Measurements from ENCODE around the gene OR51L1. TPM values are rescaled to one million over a fixed set of nuclear protein-coding genes. Genes with fewer than 3 reads are reported as not detected.

The OR51L1 gene
- total RNA-seq, 1 donor from 2014 or later, result not detected

Other genes starting within 250 kb of the OR51L1 start
- not detected in 2 replicates for gene OR51F1, start 224.9 kb upstream of the OR51L1 start, total RNA-seq
- not detected in 2 replicates for gene OR52R1, start 190.5 kb upstream of the OR51L1 start, total RNA-seq
- gene OR51F2, start 173.5 kb upstream of the OR51L1 start, total RNA-seq, result not detected in 2 replicates
- not detected in 2 replicates for gene OR51S1, start 145.6 kb upstream of the OR51L1 start, total RNA-seq
- gene OR51T1, start 113.0 kb upstream of the OR51L1 start, total RNA-seq, result not detected in 2 replicates
- gene OR51A7, start 91.1 kb upstream of the OR51L1 start, total RNA-seq, result not detected in 2 replicates
- not detected in 2 replicates for gene OR51G2, start 75.5 kb upstream of the OR51L1 start, total RNA-seq
- not detected in 2 replicates for gene OR51G1, start 70.5 kb upstream of the OR51L1 start, total RNA-seq
- gene OR51A4, start 47.2 kb upstream of the OR51L1 start, total RNA-seq, result not detected in 2 replicates
- not detected in 2 replicates for gene OR51A2, start 39.1 kb upstream of the OR51L1 start, total RNA-seq
- gene OR52J3, start 51.7 kb downstream of the OR51L1 start, total RNA-seq, result not detected in 2 replicates
- not detected in 2 replicates for gene OR52E2, start 64.8 kb downstream of the OR51L1 start, total RNA-seq
- 0.31 TPM in 1 of 2 replicates, not detected in the other for gene OR52E1, start 74.7 kb downstream of the OR51L1 start, total RNA-seq
- not detected in 2 replicates for gene OR52A5, start 143.5 kb downstream of the OR51L1 start, total RNA-seq
- gene OR52A1, start 159.9 kb downstream of the OR51L1 start, total RNA-seq, result not detected in 2 replicates
- gene OR51V1, start 205.8 kb downstream of the OR51L1 start, total RNA-seq, result not detected in 2 replicates
- not detected in 2 replicates for gene HBB, start 232.2 kb downstream of the OR51L1 start, total RNA-seq
- not detected in 2 replicates for gene HBD, start 239.6 kb downstream of the OR51L1 start, total RNA-seq